ES-I3 (cell line): ENCODE data around the gene TMCC1.
"Not testable (repeated sequence)": the region's sequence is repeated elsewhere in the genome, so short reads cannot be mapped to it uniquely, and the experiment has no call there.

ENCODE experiments used
- H3K36me3 ChIP-seq: 2 replicates; pipeline ENCODE4 v1.6.1; 2013; ENCODE audit warnings: mild to moderate bottlenecking, low read length, control low read depth, moderate library complexity; ENCODE audit not compliant: insufficient read depth
- H3K4me1 ChIP-seq: 2 replicates; pipeline ENCODE4 v1.6.1; 2013; ENCODE audit warnings: mild to moderate bottlenecking, control low read depth, low read length; ENCODE audit not compliant: insufficient read depth
- H3K9ac ChIP-seq: 2 replicates; pipeline ENCODE4 v1.6.1; 2013; ENCODE audit warnings: low read depth, mild to moderate bottlenecking, low read length, moderate library complexity
- H3K9me3 ChIP-seq: 2 replicates; pipeline ENCODE4 v1.6.1; 2013; ENCODE audit warnings: mild to moderate bottlenecking, low read length, moderate library complexity; ENCODE audit not compliant: control insufficient read depth, insufficient read depth

Gene TMCC1

DNA sequence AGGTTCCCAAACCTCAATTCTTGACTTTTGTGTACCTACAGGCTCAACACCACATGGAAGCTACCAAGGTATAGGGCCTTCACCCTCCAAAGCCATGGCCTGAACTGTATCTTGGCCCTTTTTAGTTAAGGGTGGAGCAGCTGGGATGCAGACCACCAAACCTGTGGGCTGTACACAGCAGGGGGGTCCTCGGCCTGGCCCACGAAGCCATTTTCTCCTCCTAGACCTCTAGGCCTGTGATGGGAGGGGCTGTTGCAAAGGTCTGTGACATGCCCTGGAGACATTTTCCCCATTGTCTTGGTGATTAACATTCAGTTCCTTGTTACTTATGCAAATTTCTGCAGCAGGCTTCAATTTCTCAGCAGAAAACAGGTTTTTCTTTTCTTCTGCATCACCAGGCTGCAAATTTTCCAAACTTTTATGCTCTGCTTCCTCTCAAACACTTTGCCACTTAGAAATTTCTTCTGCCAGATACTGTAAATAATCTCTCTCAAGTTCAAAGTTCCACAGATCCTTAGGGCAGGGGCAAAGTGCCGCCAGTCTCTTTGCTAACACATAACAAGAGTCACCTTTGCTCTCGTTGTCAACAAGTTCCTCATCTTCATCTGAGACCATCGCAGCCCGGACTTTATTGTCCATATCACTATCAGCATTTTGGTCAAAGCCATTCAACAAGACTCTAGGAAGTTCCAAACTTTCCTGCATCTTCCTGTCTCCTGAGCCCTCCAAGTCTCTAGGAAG, 196.1 kb downstream of the TMCC1 start:
- Histone ChIP-seq H3K4me1 (peaks cover 11% of the 10 kb centered on the region), H3K9ac (no peak overlapping the region), H3K36me3 (no peaks in the 10 kb centered on the region; the same call in 1 of the 2 replicates), H3K9me3 (peaks cover 14% of the 10 kb centered on the region)

DNA sequence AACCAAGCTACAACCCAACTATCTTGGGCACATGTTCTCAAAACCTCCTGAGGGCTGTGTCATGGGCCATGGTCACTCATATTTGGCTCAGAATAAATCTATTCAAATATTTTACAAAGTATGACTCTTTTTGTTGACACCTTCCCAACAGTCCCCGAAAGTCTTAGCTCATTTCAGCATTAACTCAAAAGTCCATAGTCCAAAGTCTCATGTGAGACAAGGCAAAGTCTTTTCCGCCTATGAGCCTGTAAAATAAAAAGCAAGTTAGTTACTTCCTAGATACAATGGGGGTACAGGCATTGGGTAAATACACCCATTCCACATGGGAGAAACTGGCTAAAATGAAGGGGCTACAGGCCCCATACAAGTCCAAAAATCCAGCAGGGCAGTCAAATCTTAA, 197.1 kb downstream of the TMCC1 start:
- not testable (repeated sequence) for H3K36me3 ChIP-seq, H3K4me1 ChIP-seq, H3K9ac ChIP-seq
- H3K9me3 ChIP-seq, result peaks cover 14% of the 10 kb centered on the region

DNA sequence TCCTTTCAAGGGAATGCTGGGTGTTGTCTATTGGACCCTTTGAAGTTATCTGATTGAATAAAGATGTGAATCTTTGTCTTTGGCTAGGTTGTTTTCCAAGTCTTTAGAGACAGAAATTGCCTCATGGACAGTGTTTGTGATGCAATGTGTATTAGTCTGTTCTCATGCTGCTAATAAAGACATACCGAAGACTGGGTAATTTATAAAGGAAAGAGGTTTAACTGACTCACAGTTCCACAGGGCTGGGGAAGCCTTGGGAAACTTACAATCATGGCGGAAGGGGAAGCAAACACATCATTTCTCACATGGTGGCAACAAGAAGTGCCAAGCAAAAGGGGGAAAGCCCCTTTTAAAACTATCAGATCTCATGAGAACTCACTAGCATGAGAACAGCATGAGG, 198.3 kb downstream of the TMCC1 start:
- Histone ChIP-seq H3K9ac (no peak overlapping the region), H3K9me3 (peaks cover 14% of the 10 kb centered on the region), H3K4me1 (peaks cover 7% of the 10 kb centered on the region), H3K36me3 (no peaks in the 10 kb centered on the region; the same call in 1 of the 2 replicates)

DNA sequence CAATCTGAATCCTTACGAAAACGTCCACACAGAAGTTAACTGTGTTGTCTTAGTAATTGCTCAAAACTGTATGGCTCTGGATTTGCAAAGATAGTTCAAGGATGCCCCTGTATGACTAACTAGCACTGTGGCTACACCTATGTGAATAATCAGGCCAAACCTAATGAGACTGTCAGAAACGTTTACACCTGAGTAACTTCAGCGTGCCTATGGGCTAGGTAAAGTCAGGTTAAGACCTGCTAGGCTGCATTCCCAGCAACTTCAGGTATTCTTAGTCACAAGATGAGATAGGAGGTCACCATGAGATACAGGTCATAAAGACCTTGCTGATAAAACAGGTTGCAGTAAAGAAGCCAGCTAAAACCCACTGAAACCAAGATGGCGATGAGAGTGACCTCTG, 199.3 kb downstream of the TMCC1 start:
- Histone ChIP-seq H3K4me1 (peaks cover 15% of the 10 kb centered on the region), H3K9ac (no peak overlapping the region), H3K36me3 (no peaks in the 10 kb centered on the region; the same call in 1 of the 2 replicates), H3K9me3 (peaks cover 14% of the 10 kb centered on the region)

DNA sequence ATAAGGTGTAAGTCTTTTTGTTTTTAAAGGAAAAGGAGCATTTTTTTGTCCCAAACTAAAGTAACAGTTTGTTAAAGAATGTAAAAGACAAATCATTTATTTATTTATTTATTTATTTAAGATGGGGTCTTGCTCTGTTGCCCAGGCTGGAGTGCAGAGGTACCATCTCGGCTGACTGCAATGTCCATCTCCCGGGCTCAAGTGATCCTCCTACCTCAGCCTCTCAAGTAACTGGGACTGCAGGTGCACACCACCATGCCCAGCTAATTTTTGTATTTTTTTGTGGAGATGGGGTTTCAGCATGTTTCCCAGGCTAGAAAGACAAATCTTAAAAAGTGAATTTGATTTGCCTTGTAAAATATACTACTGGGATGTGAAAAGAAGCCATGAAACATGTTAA, 200.8 kb downstream of the TMCC1 start:
- peaks cover 28% of the 10 kb centered on the region for H3K4me1 ChIP-seq
- H3K36me3 ChIP-seq, result no peaks in the 10 kb centered on the region; the same call in 1 of the 2 replicates
- H3K9ac ChIP-seq, result no peak overlapping the region
- peaks cover 14% of the 10 kb centered on the region for H3K9me3 ChIP-seq

DNA sequence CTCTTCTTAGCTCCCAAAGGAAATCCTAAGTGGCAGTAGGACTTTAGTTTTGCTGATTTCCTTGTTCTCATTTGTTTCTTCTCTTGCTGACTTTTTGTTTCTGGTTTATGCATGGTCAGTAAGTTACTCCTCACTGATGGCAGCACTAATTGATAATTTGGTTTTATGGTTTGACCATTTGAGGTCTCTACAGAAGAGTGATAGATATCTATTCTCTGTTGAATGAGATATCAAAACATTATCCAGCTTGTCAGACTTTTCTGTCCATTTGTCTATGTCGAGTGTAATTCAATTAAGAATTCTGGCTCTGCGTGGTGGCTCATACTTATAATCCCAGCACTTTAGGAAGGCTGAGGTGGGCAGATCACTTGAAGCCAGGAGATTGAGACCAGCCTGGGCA, 202.5 kb downstream of the TMCC1 start:
- H3K9ac ChIP-seq, result no peak overlapping the region

DNA sequence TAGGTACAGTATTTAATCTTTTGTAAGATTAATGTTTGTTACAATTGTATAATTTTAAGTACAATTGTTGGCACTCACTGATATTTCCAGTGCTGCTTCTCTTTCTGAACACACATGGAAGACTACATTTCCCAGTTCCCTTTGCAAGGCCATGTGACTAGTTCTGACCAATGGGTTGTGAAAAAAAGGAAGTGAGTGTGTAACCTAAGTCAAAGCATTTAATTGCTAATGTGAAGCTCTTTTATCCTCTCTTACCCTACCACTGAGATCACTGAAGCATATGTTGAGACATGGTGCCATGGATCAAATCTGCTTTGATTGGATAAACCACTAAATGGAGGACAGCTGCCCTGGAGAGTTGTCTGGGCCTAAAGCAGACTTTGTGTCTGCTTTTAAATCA, 203.1 kb downstream of the TMCC1 start:
- H3K36me3 ChIP-seq, result no peaks in the 10 kb centered on the region
- H3K9me3 ChIP-seq, result no peaks in the 10 kb centered on the region
- H3K9ac ChIP-seq, result no peak overlapping the region
- H3K4me1 ChIP-seq, result peaks cover 39% of the 10 kb centered on the region

More for the DNA sequence above, 202.5 kb downstream of the TMCC1 start:
- Histone ChIP-seq H3K4me1 (peaks cover 39% of the 10 kb centered on the region), H3K36me3 (no peaks in the 10 kb centered on the region), H3K9me3 (no peaks in the 10 kb centered on the region; the same call in 1 of the 2 replicates)

DNA sequence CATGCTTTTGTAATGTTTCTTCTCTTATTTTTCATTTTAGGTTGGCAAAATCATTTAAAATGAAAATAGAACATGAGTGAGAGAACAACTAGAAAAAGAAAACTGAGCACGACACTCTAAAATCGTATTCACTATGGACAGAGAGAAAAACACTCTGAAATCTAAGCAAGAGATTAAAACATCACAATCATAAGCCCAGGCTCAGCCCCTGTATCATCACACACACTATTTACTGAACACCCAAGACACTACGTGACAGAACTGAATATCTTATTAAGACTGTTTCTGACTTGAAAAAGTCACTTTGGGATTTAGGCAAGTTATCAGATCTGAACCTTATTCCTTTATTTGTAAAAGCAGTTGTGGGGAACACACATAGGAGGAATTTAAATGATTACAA, 204.5 kb downstream of the TMCC1 start:
- Histone ChIP-seq H3K9ac (no peak overlapping the region), H3K36me3 (no peaks in the 10 kb centered on the region), H3K9me3 (no peaks in the 10 kb centered on the region), H3K4me1 (peaks cover 39% of the 10 kb centered on the region)

DNA sequence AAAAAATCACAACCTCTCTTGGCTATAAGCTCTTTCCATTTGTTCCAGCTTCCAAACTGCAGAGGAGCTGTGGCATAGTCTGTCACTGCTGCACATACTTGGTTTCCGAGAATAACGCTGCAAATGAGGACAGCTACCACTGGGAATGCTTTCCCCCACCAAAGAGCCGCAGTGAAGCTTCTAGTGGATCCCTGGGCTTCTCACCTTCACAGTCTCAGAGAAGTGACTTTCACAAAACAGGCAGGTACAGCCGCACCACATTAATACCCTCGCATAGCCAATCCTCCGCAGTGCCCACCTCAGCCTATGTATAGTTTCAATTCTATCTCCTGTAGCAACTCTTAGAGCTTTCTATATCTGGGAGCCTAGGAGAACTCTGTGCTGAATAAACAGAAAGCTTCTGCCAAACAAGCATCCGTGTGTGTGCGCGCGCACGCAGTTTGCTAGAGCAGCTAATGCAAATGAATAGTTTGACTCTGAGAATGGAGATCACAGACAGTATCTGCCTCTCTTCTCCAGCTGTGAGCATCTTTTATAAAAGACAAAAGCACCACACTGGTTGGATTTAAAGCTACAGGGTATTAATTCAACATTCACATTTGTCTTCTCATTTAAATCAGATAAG, 205.1 kb downstream of the TMCC1 start:
- peak overlapping the region; percentile 4; the same call in 1 of the 2 replicates for H3K9ac ChIP-seq
- no peaks in the 10 kb centered on the region for H3K9me3 ChIP-seq
- H3K36me3 ChIP-seq, result no peaks in the 10 kb centered on the region
- peaks cover 39% of the 10 kb centered on the region for H3K4me1 ChIP-seq

DNA sequence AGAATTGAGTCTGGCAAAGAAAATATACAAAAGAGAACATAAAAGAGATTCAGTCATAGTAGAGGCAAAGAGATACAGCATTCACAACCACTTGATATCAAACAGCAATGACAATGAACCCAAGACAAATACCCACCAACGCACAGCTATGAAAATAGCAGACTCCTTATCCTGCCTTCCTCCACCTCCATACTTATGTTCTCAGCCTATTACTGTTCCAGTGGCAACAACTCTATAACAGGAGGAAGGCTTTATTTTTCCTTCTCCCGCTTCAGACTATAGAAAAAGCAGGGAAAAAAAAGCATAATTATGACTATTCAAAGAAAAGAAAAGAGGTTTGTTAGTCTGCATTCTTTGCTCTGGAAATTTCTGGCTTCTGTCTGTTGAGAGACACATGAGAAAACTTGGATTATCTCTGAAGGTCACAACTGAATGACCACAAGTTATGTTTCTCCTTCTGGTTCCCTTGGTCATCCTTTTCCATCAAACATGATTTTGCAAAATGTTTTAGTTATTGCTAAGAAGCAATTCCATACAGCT, 205.9 kb downstream of the TMCC1 start:
- Histone ChIP-seq H3K36me3 (no peaks in the 10 kb centered on the region), H3K4me1 (peaks cover 39% of the 10 kb centered on the region), H3K9me3 (no peaks in the 10 kb centered on the region), H3K9ac (no peak overlapping the region)

DNA sequence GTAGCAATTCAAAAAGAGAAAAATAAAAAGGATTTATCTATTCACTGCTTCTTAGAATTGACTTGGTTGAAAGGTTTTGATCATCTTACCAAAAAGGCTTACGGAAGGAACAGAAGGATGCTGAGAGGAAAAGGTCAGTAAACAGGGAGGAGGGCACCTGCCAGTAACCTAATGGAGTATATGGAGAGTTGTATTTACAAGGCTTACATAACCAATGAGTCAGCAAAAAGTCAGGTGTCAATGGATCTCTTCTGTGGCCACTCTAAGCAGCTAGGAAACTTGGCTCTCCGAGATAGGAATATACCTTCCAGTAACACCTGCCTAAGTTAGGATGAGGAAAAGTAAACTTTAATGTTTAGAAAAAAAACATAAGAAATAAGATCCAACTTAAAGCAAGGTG, 206.6 kb downstream of the TMCC1 start:
- Histone ChIP-seq H3K4me1 (peaks cover 39% of the 10 kb centered on the region), H3K9me3 (no peaks in the 10 kb centered on the region), H3K36me3 (no peaks in the 10 kb centered on the region), H3K9ac (no peak overlapping the region)

DNA sequence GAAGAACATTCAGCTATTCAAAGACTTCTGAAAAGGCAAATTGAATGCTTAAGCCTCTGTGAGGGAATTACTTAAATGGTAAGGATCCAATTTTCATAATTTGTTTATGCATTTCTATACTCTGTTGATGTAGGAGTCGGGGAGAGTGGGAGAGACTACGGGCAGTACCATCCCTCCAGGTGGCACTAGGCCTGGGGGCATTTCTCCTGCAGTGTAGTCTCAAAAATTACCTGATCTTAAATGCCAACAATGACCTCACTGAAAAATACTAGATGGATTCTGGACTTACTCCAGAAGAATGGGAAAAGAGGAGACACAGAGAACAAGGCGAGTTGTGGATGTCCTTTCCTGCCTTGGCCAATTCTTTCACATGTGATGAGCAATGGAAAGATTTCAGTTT, 209.2 kb downstream of the TMCC1 start:
- Histone ChIP-seq H3K4me1 (peaks cover 24% of the 10 kb centered on the region), H3K9ac (no peak overlapping the region), H3K36me3 (no peaks in the 10 kb centered on the region), H3K9me3 (no peaks in the 10 kb centered on the region)

DNA sequence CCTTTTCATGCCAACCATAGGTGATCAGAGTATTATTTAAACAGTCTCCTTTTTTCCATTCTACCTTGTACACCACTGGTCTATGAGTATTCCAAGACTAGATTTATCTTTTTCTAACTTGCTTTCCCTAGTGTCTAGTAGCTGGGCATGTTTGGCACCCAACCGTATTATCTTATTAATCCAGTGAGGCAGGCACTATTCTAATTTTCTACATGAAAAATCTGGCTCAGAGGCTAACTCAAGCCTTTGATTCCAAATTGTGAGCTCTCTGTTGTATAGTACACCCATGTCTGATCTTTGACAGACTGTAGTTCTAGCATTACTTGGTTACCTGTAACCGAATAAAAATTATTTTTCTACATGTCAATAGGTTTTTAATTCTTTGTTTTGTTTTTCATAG, 210.3 kb downstream of the TMCC1 start:
- Histone ChIP-seq H3K4me1 (peaks cover 16% of the 10 kb centered on the region), H3K9me3 (no peaks in the 10 kb centered on the region), H3K36me3 (no peaks in the 10 kb centered on the region), H3K9ac (no peak overlapping the region)

DNA sequence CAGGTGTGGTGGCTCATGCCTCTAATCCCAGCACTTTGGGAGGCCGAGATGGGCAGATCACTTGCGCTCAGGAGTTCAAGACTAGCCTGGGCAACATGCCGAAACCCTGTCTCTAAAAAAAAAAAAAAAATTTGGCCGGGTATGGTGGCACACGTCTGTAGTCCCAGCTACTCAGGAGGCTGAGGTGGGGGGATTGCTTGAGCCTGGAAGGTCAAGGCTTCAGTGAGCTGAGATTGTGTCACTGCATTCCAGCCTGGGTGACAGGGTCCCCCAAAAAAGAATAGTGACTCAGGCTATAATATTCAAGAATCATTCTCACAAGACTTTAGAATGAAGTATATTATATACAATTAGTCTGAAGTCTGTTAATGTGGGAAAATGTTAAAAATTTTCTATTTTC, 216.5 kb downstream of the TMCC1 start:
- Histone ChIP-seq H3K4me1 (no peaks in the 10 kb centered on the region), H3K36me3 (no peaks in the 10 kb centered on the region), H3K9me3 (no peaks in the 10 kb centered on the region), H3K9ac (no peak overlapping the region)

DNA sequence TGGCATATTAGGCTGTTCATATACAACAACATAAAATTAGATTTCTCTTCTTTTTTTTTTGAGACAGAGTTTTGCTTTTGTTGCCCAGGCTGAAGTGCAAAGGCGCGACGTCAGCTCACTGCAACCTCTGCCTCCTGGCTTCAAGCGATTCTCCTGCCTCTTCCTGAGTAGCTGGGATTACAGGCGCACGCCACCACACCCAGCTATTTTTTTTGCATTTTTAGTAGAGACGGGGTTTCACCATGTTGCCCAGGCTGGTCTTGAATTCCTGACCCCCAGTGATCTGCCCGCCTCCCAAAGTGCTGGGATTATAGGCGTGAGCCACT, 218.8 kb downstream of the TMCC1 start:
- H3K9me3 ChIP-seq, H3K9ac ChIP-seq, H3K36me3 ChIP-seq, H3K4me1 ChIP-seq: not testable (repeated sequence)
